Vagina (tissue), 2 donors: Measurements from ENCODE around the gene SCYL3.

ENCODE experiments used
- CTCF ChIP-seq, 3 experiments: fragments of 450-650 bp in 2 of 3; fragments of 200-600 bp in 1 of 3; sonication (generic) in 1 of 3; IDR thresholded peaks; one replicate each; pipeline ENCODE4 v1.5.1; 2017 to 2019; ENCODE audit warnings: antibody characterized with exemption in 3 of 3, mild to moderate bottlenecking in 2 of 3, moderate library complexity in 2 of 3
- POLR2A ChIP-seq, 2 donors: fragments of 450-650 bp; IDR thresholded peaks; one replicate each; pipeline ENCODE4 v1.6.1; 2017; ENCODE audit warnings: antibody characterized with exemption in 2 of 2, mild to moderate bottlenecking in 2 of 2, moderate library complexity in 2 of 2
- POLR2AphosphoS5 ChIP-seq, 2 donors: sonication (generic); formaldehyde crosslinking; IDR thresholded peaks; one replicate each; pipeline ENCODE4 v1.9.0; 2017; ENCODE audit warnings: antibody characterized with exemption in 2 of 2, mild to moderate bottlenecking in 2 of 2, low read depth in 1 of 2; ENCODE audit not compliant: insufficient read depth in 1 of 2

- TF ChIP-seq POLR2A (IDR thresholded peaks at IDR 0.05) (no peak), CTCF (IDR thresholded peaks at IDR 0.05) (no peak), POLR2AphosphoS5 (IDR thresholded peaks at IDR 0.05; ENCODE audit: insufficient read depth in 1 of 2, low read depth in 1 of 2) (no peak)
Measured at GRCh38 chr1:169894424-169895145, 889 bp upstream of the SCYL3 start.
